Activated CD8-positive, alpha-beta T cell treated with anti-CD3 and anti-CD28 coated beads for 36 hours (primary cell): ENCODE measurements around the gene HLA-A. TPM values are rescaled to one million over a fixed set of nuclear protein-coding genes. Genes with fewer than 3 reads are reported as not detected.

Source experiments
- ATAC-seq: fragments of 200-7000 bp; cut with Tn5 transposase; one replicate; pipeline ENCODE4 v1.10.0; 2021; ENCODE audit warnings: mild to moderate bottlenecking, moderate library complexity
- CTCF ChIA-PET: fragments of 350-600 bp; sonication (Branson Sonifier 250); formaldehyde crosslinking; loops from one replicate; lab custom pipeline; 2021; ENCODE audit warnings: antibody characterized with exemption; lab: Charles Lee
- POLR2A ChIA-PET: fragments of 350-600 bp; sonication (Branson Sonifier 250); formaldehyde crosslinking; loops from one replicate; lab custom pipeline; 2021; ENCODE audit warnings: antibody characterized with exemption; lab: Charles Lee
- DNase-seq: peaks from one replicate; pipeline ENCODE4 v3.0.0-alpha.2; 2020
- H3K27ac Mint-ChIP-seq: one replicate; pipeline ENCODE4 v1.8.0; 2021; ENCODE audit warnings: mild to moderate bottlenecking, mixed read lengths
- H3K27me3 Mint-ChIP-seq: one replicate; pipeline ENCODE4 v1.8.0; 2021; ENCODE audit warnings: mixed read lengths
- H3K36me3 Mint-ChIP-seq: one replicate; pipeline ENCODE4 v1.8.0; 2021; ENCODE audit warnings: low read depth, mixed read lengths
- H3K4me1 Mint-ChIP-seq: one replicate; pipeline ENCODE4 v1.8.0; 2021; ENCODE audit warnings: low read depth, mixed read lengths
- H3K4me3 Mint-ChIP-seq: one replicate; pipeline ENCODE4 v1.8.0; 2021; ENCODE audit warnings: mild to moderate bottlenecking, moderate library complexity, mixed read lengths
- H3K9me3 Mint-ChIP-seq: one replicate; pipeline ENCODE4 v1.8.0; 2021; ENCODE audit warnings: mixed read lengths
- CTCF ChIP-seq: fragments of 200-600 bp; IDR thresholded peaks from one replicate; pipeline ENCODE4 v1.8.0; 2022; ENCODE audit warnings: antibody characterized with exemption, mild to moderate bottlenecking
- intact Hi-C: fragments of 100-400 bp; cut with micrococcal nuclease; formaldehyde crosslinking; loops from one replicate; pipeline ENCODE4 v1.10.0; 2022
- total RNA-seq, 2 experiments: library from RNA; stranded (reverse); gene quantifications; one replicate each; pipeline ENCODE4 v1.2.3, GENCODE V29; 2021

The HLA-A gene
- total RNA-seq, 2 experiments from 2014 or later, result 1,275 to 1,335 TPM

GRCh38 chr6:29917857-29918256, 24.5 kb upstream of the HLA-A start:
- H3K27ac Mint-ChIP-seq, result no peak overlapping the region
- ChIA-PET POLR2A (no interaction called here), CTCF (no interaction called here)
- ATAC-seq, result no peak
- DNase-seq, result no peak
- H3K27me3 Mint-ChIP-seq, result peaks cover 3% of the 10 kb centered on the region
- TF ChIP-seq CTCF, result no peak
- intact Hi-C loops, result no loop called here
- no peaks in the 10 kb centered on the region for H3K36me3 Mint-ChIP-seq
- no peaks in the 10 kb centered on the region for H3K4me1 Mint-ChIP-seq
- H3K9me3 Mint-ChIP-seq, result no peaks in the 10 kb centered on the region
- H3K4me3 Mint-ChIP-seq, result no peak overlapping the region

- intact Hi-C loops, result no loop called here
- CTCF ChIA-PET, result interaction anchor here (0.6 to 1.1 kb wide), 2 partner anchors 50 to 72 kb away, joined by 3 read pairs; no protein-coding TSS in a partner anchor
- ATAC-seq (no peak), DNase-seq (no peak)
- Mint-ChIP-seq H3K27ac (no peak overlapping the region), H3K36me3 (peaks cover 3% of the 10 kb centered on the region), H3K4me1 (peaks cover 9% of the 10 kb centered on the region), H3K4me3 (no peak overlapping the region), H3K27me3 (peaks cover 3% of the 10 kb centered on the region), H3K9me3 (no peaks in the 10 kb centered on the region)
- TF ChIP-seq CTCF, result no peak
- POLR2A ChIA-PET, result interaction anchor here (1.1 kb wide), 1 partner anchor 23 kb away, joined by 3 read pairs; no protein-coding TSS in a partner anchor
These were observed 22.6 kb upstream of the HLA-A start for GRCh38 chr6:29919506-29920445.

- Mint-ChIP-seq H3K4me3 (no peak overlapping the region), H3K9me3 (no peaks in the 10 kb centered on the region), H3K36me3 (peaks cover 12% of the 10 kb centered on the region), H3K27ac (no peak overlapping the region), H3K27me3 (no peaks in the 10 kb centered on the region), H3K4me1 (peaks cover 33% of the 10 kb centered on the region)
- TF ChIP-seq CTCF, result no peak
- ATAC-seq (no peak), DNase-seq (no peak)
- intact Hi-C loops, result no loop called here
- CTCF ChIA-PET, result no interaction called here
- POLR2A ChIA-PET, result interaction anchor here (1.5 kb wide), 1 partner anchor 41 kb away, joined by 3 read pairs; no protein-coding TSS in a partner anchor
These were observed 18.0 kb upstream of the HLA-A start for GRCh38 chr6:29924287-29924686.

- no peak for TF ChIP-seq CTCF
- H3K4me3 Mint-ChIP-seq, result peak overlapping the region; percentile 63
- H3K27me3 Mint-ChIP-seq, result no peaks in the 10 kb centered on the region
- ChIA-PET CTCF (no interaction called here), POLR2A (interaction anchor here (1.5 kb wide), 1 partner anchor 41 kb away, joined by 3 read pairs; no protein-coding TSS in a partner anchor)
- H3K36me3 Mint-ChIP-seq, result peaks cover 17% of the 10 kb centered on the region
- H3K4me1 Mint-ChIP-seq, result peaks cover 37% of the 10 kb centered on the region
- H3K27ac Mint-ChIP-seq, result peak overlapping the region; percentile 82
- H3K9me3 Mint-ChIP-seq, result no peaks in the 10 kb centered on the region
- peak; percentile 66 for DNase-seq
- ATAC-seq, result peak; percentile 40
- intact Hi-C loops, result no loop called here
These were observed 17.6 kb upstream of the HLA-A start for GRCh38 chr6:29924731-29925130.

- ChIA-PET POLR2A (interaction anchor here (0.7 to 1.5 kb wide), 3 partner anchors 15 to 141 kb away, joined by 3 to 4 read pairs (median 3); partner anchors contain the start of gene PPP1R11), CTCF (no interaction called here)
- H3K4me3 Mint-ChIP-seq, result peak overlapping the region; percentile 90
- H3K36me3 Mint-ChIP-seq, result peaks cover 22% of the 10 kb centered on the region
- intact Hi-C loops, result no loop called here
- no peaks in the 10 kb centered on the region for H3K27me3 Mint-ChIP-seq
- H3K27ac Mint-ChIP-seq, result peak overlapping the region; percentile 65
- ATAC-seq (no peak), DNase-seq (no peak)
- no peaks in the 10 kb centered on the region for H3K9me3 Mint-ChIP-seq
- no peak for TF ChIP-seq CTCF
- H3K4me1 Mint-ChIP-seq, result peaks cover 41% of the 10 kb centered on the region
These were observed 17.0 kb upstream of the HLA-A start for GRCh38 chr6:29925321-29925720.
